ENCODE measurements around the gene CEP131. TPM values are rescaled to one million over a fixed set of nuclear protein-coding genes. Genes with fewer than 3 reads are reported as not detected.

Gene CEP131
- total RNA-seq, 1 donor from 2014 or later = 35.1 TPM

DNA sequence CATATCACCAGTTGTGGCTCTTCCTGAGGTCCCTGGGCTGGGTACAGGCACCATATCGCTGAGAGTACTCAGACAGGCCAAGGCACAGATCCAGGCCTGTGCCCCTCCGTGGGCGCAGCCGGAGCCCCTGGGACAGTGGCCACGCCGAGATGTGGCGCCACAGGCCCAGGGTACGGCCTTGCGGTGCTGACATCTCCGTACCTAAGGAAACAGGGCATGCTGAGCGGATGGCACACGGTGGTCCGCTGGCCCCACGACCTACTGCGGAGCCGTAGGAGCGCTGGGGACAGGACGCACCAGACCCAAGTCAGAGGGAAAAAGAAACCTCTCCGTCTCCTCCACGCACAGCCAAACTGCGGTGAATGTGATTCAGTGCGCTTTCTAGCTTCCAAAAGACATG, 42.8 kb upstream of the CEP131 start:
- H3K4me1 Mint-ChIP-seq (ENCODE audit: low read depth, unreplicated experiment) = peaks cover 23% of the 10 kb centered on the region
- peaks cover 19% of the 10 kb centered on the region for H3K36me3 Mint-ChIP-seq (ENCODE audit: unreplicated experiment)
- H3K4me3 Mint-ChIP-seq (ENCODE audit: unreplicated experiment) = peak overlapping the region; percentile 34
- TF ChIP-seq, protein P1, sequence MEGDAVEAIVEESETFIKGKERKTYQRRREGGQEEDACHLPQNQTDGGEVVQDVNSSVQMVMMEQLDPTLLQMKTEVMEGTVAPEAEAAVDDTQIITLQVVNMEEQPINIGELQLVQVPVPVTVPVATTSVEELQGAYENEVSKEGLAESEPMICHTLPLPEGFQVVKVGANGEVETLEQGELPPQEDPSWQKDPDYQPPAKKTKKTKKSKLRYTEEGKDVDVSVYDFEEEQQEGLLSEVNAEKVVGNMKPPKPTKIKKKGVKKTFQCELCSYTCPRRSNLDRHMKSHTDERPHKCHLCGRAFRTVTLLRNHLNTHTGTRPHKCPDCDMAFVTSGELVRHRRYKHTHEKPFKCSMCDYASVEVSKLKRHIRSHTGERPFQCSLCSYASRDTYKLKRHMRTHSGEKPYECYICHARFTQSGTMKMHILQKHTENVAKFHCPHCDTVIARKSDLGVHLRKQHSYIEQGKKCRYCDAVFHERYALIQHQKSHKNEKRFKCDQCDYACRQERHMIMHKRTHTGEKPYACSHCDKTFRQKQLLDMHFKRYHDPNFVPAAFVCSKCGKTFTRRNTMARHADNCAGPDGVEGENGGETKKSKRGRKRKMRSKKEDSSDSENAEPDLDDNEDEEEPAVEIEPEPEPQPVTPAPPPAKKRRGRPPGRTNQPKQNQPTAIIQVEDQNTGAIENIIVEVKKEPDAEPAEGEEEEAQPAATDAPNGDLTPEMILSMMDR (IDR thresholded peaks at IDR 0.05; ENCODE audit: partially characterized antibody, unreplicated experiment) = no peak
- H3K27ac Mint-ChIP-seq (ENCODE audit: unreplicated experiment) = no peak overlapping the region
- peaks cover 7% of the 10 kb centered on the region for H3K9me3 Mint-ChIP-seq (ENCODE audit: unreplicated experiment)
- DNase-seq = no peak
- H3K27me3 Mint-ChIP-seq (ENCODE audit: unreplicated experiment) = peaks cover 5% of the 10 kb centered on the region

DNA sequence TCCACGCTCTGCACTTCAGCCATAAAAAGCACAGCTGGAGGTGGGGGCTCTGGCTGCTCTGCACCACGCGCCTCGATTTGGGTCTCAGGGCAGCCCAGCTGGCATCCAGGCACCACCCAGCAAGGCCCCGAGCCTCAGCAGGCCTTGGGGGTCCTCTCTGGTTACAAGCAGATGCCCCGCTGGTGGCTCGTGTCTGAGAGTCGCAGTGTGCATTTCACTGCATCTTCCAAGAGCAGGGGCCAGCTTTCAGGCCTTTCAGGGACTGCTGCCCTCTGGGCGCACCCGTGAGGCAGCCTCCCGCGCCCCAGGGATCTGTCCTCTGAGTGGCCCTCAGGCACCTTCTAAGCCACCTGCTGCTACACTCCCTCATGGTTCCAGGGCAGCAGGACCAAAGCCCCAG, 41.9 kb upstream of the CEP131 start:
- no peak overlapping the region for H3K27ac Mint-ChIP-seq (ENCODE audit: unreplicated experiment)
- TF ChIP-seq, protein P1 (IDR thresholded peaks at IDR 0.05; ENCODE audit: partially characterized antibody, unreplicated experiment) = no peak
- peaks cover 5% of the 10 kb centered on the region for H3K27me3 Mint-ChIP-seq (ENCODE audit: unreplicated experiment)
- peaks cover 7% of the 10 kb centered on the region for H3K9me3 Mint-ChIP-seq (ENCODE audit: unreplicated experiment)
- peaks cover 23% of the 10 kb centered on the region for H3K4me1 Mint-ChIP-seq (ENCODE audit: low read depth, unreplicated experiment)
- H3K4me3 Mint-ChIP-seq (ENCODE audit: unreplicated experiment) = no peak overlapping the region
- DNase-seq = no peak
- H3K36me3 Mint-ChIP-seq (ENCODE audit: unreplicated experiment) = peaks cover 14% of the 10 kb centered on the region

DNA sequence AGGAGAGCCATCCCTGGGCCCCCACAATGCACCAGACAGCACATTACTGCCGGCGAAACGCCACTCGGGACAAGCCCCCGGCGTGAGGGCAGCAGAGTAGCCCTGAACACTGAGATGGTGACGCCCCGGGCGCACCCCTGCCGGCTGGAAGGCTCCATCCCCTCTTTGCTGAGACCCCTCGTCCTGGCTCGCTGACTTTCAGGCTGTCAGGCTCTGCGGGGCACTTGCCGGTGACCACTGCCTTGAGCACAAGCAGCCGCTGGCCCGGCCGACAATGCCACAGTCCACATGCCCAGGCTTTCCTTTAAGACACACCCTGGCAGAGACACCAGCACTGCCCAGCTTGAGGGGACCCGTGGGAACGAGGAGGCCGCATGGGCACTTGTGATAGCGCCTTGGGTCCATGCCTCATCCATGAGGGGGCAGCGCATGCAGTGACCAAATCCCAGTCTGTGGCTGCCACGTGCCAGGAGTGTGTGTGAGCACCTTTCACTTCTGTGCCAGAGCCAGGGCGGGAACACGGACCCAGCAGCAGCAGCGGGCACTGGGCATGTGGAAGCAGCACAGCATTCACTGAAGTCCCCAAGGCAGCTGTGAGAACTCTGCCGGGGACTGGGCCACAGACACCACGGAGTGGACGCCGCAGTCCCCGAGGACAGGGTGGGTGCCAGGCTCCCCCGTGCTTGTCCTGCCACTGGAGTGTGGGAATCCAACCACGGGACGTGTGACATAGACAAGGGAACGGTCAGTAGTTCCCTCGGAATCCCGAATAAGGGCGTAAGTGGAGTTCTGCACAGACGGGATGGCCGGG, 40.8 kb upstream of the CEP131 start:
- TF ChIP-seq, protein P1 (IDR thresholded peaks at IDR 0.05; ENCODE audit: partially characterized antibody, unreplicated experiment) = no peak
- peaks cover 5% of the 10 kb centered on the region for H3K27me3 Mint-ChIP-seq (ENCODE audit: unreplicated experiment)
- H3K4me1 Mint-ChIP-seq (ENCODE audit: low read depth, unreplicated experiment) = peaks cover 23% of the 10 kb centered on the region
- H3K36me3 Mint-ChIP-seq (ENCODE audit: unreplicated experiment) = peaks cover 8% of the 10 kb centered on the region
- peaks cover 10% of the 10 kb centered on the region for H3K9me3 Mint-ChIP-seq (ENCODE audit: unreplicated experiment)
- no peak overlapping the region for H3K4me3 Mint-ChIP-seq (ENCODE audit: unreplicated experiment)
- no peak overlapping the region for H3K27ac Mint-ChIP-seq (ENCODE audit: unreplicated experiment)
- DNase-seq = no peak

DNA sequence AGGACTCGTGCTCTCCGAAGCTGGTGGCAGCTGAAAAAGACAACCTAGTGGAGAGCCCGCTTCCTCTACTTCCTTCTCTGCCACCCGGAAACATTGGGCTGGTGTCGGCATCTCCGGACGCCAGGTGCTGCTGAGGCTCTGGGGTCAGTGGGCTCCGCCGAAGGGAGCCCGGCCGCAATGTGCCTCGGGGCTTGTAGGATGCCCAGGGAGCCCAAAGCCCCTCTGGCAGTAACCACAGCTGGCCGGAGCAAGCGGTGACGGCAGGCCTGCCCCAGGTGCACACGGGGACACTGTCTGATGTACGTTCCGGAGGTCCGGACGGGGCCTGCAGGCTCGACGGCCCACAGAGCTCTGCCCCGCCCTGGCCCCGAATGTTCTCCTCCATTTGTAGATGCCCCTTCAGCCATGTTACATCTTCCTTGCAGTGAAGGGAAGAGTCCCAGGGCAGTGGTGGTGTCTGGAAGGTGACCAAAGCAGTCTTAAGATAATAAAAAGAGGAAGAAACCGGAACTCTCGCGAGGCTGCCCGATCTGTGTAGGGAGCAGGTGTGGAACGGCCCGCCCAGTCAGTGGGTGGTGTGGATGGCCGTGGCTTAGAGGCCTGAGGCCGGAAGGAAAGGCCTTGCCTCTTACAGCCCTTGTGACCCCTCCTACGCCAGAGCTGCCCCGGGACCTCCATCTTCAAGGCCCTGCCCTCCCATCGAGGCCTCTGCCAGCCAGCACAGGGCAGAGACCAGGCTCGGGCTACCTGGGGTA, 39.0 kb upstream of the CEP131 start:
- Mint-ChIP-seq H3K9me3 (ENCODE audit: unreplicated experiment) (peaks cover 10% of the 10 kb centered on the region), H3K27me3 (ENCODE audit: unreplicated experiment) (peaks cover 5% of the 10 kb centered on the region)

More for the DNA sequence above, 39.0 kb upstream of the CEP131 start:
- TF ChIP-seq, protein P1 (IDR thresholded peaks at IDR 0.05; ENCODE audit: partially characterized antibody, unreplicated experiment) = no peak
- Mint-ChIP-seq H3K4me3 (ENCODE audit: unreplicated experiment) (no peak overlapping the region), H3K36me3 (ENCODE audit: unreplicated experiment) (no peaks in the 10 kb centered on the region), H3K27ac (ENCODE audit: unreplicated experiment) (no peak overlapping the region), H3K4me1 (ENCODE audit: low read depth, unreplicated experiment) (peaks cover 12% of the 10 kb centered on the region)
- no peak for DNase-seq
